HCT116 (cell line): ENCODE data around the gene RBM33. TPM values are rescaled to one million over a fixed set of nuclear protein-coding genes. Genes with fewer than 3 reads are reported as not detected.

ENCODE experiments used
- ATAC-seq: fragments of 200-7000 bp; cut with Tn5 transposase; 2 replicates; pipeline ENCODE4 v1.9.1; 2020; ENCODE audit warnings: mild to moderate bottlenecking, moderate library complexity
- BruUV-seq: library from RNA; stranded (reverse); fragments of 400-500 nt; replicated peaks from 2 replicates; lab custom pipeline; 2021; lab: Mats Ljungman, UMichigan
- CTCF ChIA-PET: fragments of 300-600 bp; sonication (Branson Sonifier 250); formaldehyde crosslinking; loops from one replicate; lab custom pipeline; 2021; ENCODE audit warnings: antibody characterized with exemption; lab: Charles Lee
- POLR2A ChIA-PET: fragments of 300-600, 350-600 bp; sonication (Branson Sonifier 250); formaldehyde crosslinking; loops from one replicate; lab custom pipeline; 2021; ENCODE audit warnings: antibody characterized with exemption; lab: Charles Lee
- RAD21 ChIA-PET, 2 experiments: fragments of 300-600 bp; sonication (Branson Sonifier 250); formaldehyde crosslinking; loops; one replicate each; lab custom pipeline; 2023; ENCODE audit warnings: low total read pairs in 2 of 2; ENCODE audit not compliant: uncharacterized antibody in 2 of 2, unreplicated experiment in 2 of 2, low non-redundant PET in 1 of 2; lab: Charles Lee
- DNase-seq: peaks from one replicate; pipeline ENCODE4 v3.0.0-alpha.2; 2010; ENCODE audit warnings: low read depth, low spot score
- H2AFZ ChIP-seq: fragments of 200-600 bp; shearing (Covaris generic), sonication (generic); 2 replicates; pipeline ENCODE4 v1.6.1; 2017; ENCODE audit warnings: low read depth, mixed run types, mixed read lengths, antibody characterized with exemption, low read length; ENCODE audit not compliant: poor library complexity, severe bottlenecking
- H3K27ac ChIP-seq: 2 replicates; pipeline ENCODE4 v1.5.1; 2012; ENCODE audit warnings: low read depth, low read length
- H3K27me3 ChIP-seq: fragments of 200-600 bp; sonication (generic); 2 replicates; pipeline ENCODE4 v1.6.1; 2016; ENCODE audit warnings: mixed run types, low read length, mixed read lengths; ENCODE audit not compliant: insufficient read depth
- H3K36me3 ChIP-seq, 2 experiments: fragments of 200-500 bp in 1 of 2; fragments of 200-600 bp in 1 of 2; sonication (Bioruptor generic) in 1 of 2; sonication (generic) in 1 of 2; 2 replicates each; pipeline versions ENCODE4 v1.5.1 to v1.6.1; 2014 to 2016; ENCODE audit warnings: low read length in 2 of 2, inconsistent platforms in 1 of 2, mixed read lengths in 1 of 2, mixed run types in 1 of 2; ENCODE audit not compliant: insufficient read depth in 2 of 2, control insufficient read depth in 1 of 2
- H3K4me1 ChIP-seq, 2 experiments: fragments of 200-600 bp in 1 of 2; sonication (generic) in 1 of 2; 2 replicates each; pipeline versions ENCODE4 v1.5.1 to v1.6.1; 2012 to 2017; ENCODE audit warnings: low read length in 2 of 2, inconsistent platforms in 1 of 2, mild to moderate bottlenecking in 1 of 2, mixed read lengths in 1 of 2, mixed run types in 1 of 2, moderate library complexity in 1 of 2; ENCODE audit not compliant: insufficient read depth in 2 of 2, control insufficient read depth in 1 of 2
- H3K4me2 ChIP-seq: fragments of 200-600 bp; sonication (generic); 2 replicates; pipeline ENCODE4 v1.6.1; 2017; ENCODE audit warnings: mixed run types, low read length, mixed read lengths
- H3K4me3 ChIP-seq, 2 experiments: fragments of 200-600 bp in 1 of 2; sonication (generic) in 1 of 2; replicated peaks in 1 of 2; 2 replicates each; pipeline ENCODE4 v1.5.1; 2011 to 2016; ENCODE audit warnings: low read length in 2 of 2, control low read depth in 1 of 2, low read depth in 1 of 2, mild to moderate bottlenecking in 1 of 2, mixed read lengths in 1 of 2, mixed run types in 1 of 2
- H3K79me2 ChIP-seq: fragments of 200-600 bp; sonication (generic); 2 replicates; pipeline ENCODE4 v1.6.1; 2017; ENCODE audit warnings: mild to moderate bottlenecking, mixed run types, low read length, moderate library complexity, mixed read lengths; ENCODE audit not compliant: insufficient read depth
- H3K9ac ChIP-seq: fragments of 200-600 bp; sonication (generic); 2 replicates; pipeline ENCODE4 v1.6.1; 2016; ENCODE audit warnings: low read length, mixed read lengths
- H3K9me2 ChIP-seq: fragments of 200-600 bp; sonication (generic), shearing (Covaris generic); 2 replicates; pipeline ENCODE4 v1.6.1; 2017; ENCODE audit warnings: mixed run types, mild to moderate bottlenecking, moderate library complexity; ENCODE audit not compliant: insufficient read depth
- H3K9me3 ChIP-seq, 2 experiments: fragments of 200-500 bp in 1 of 2; fragments of 200-600 bp in 1 of 2; sonication (Bioruptor generic) in 1 of 2; sonication (generic) in 1 of 2; 2 replicates each; pipeline ENCODE4 v1.6.1; 2014 to 2017; ENCODE audit warnings: low read length in 2 of 2, mixed read lengths in 2 of 2, inconsistent platforms in 1 of 2, low read depth in 1 of 2, mild to moderate bottlenecking in 1 of 2, mixed run types in 1 of 2, moderate library complexity in 1 of 2; ENCODE audit not compliant: control insufficient read depth in 1 of 2, insufficient read depth in 1 of 2
- H4K20me1 ChIP-seq: fragments of 200-600 bp; sonication (generic), shearing (Covaris generic); 2 replicates; pipeline ENCODE4 v1.6.1; 2017; ENCODE audit warnings: mixed run types, mild to moderate bottlenecking, moderate library complexity; ENCODE audit not compliant: insufficient read depth
- CBX3 ChIP-seq: IDR thresholded peaks from 2 replicates; pipeline ENCODE4 v1.6.1; 2012; ENCODE audit warnings: low read depth
- CEBPB ChIP-seq: IDR thresholded peaks from 2 replicates; pipeline ENCODE4 v1.6.1; 2012; ENCODE audit warnings: low read depth
- CTCF ChIP-seq, 3 experiments: fragments of 200-600 bp in 1 of 3; sonication (generic) in 1 of 3; IDR thresholded peaks in 2 of 3; conservative IDR thresholded peaks in 1 of 3; 2 replicates each; pipeline ENCODE4 v1.5.1; 2012 to 2017; ENCODE audit warnings: low read depth in 2 of 3, low read length in 2 of 3, antibody characterized with exemption in 1 of 3, borderline replicate concordance in 1 of 3, control low read depth in 1 of 3, mild to moderate bottlenecking in 1 of 3, mixed read lengths in 1 of 3, mixed run types in 1 of 3, moderate library complexity in 1 of 3; ENCODE audit not compliant: insufficient read depth in 1 of 3
- ELF1 ChIP-seq: IDR thresholded peaks from 2 replicates; pipeline ENCODE4 v1.6.1; 2012; ENCODE audit warnings: low read depth, borderline replicate concordance
- EZH2phosphoT487 ChIP-seq: fragments of 200-600 bp; IDR thresholded peaks from 2 replicates; pipeline ENCODE4 v1.6.1; 2018; ENCODE audit warnings: antibody characterized with exemption, borderline replicate concordance
- FOSL1 ChIP-seq: IDR thresholded peaks from 2 replicates; pipeline ENCODE4 v1.6.1; 2012; ENCODE audit warnings: low read depth
- JUND ChIP-seq: IDR thresholded peaks from 2 replicates; pipeline ENCODE4 v1.6.1; 2012
- POLR2A ChIP-seq: IDR thresholded peaks from 2 replicates; pipeline ENCODE4 v1.7.0; 2011; ENCODE audit warnings: borderline replicate concordance; ENCODE audit not compliant: insufficient read depth, insufficient read length; ENCODE audit errors: extremely low read depth
- POLR2AphosphoS5 ChIP-seq: IDR thresholded peaks from 2 replicates; pipeline ENCODE4 v1.6.1; 2011; ENCODE audit warnings: mild to moderate bottlenecking, low read depth, low read length, moderate library complexity
- RAD21 ChIP-seq: IDR thresholded peaks from 2 replicates; pipeline ENCODE4 v1.6.1; 2012; ENCODE audit warnings: low read depth, mild to moderate bottlenecking
- ZFX ChIP-seq: fragments of 450-650 bp; IDR thresholded peaks from 2 replicates; pipeline ENCODE4 v1.6.1; 2017
- ZNF274 ChIP-seq: fragments of 200-500 bp; sonication (Bioruptor generic); IDR thresholded peaks from 2 replicates; pipeline ENCODE4 v1.6.1; 2014; ENCODE audit warnings: mild to moderate bottlenecking, low read depth, low read length, inconsistent platforms
- intact Hi-C: fragments of 100-400 bp; cut with micrococcal nuclease; formaldehyde crosslinking; loops from 2 replicates; pipeline ENCODE4 v1.10.0; 2022
- total RNA-seq: library from RNA; stranded (reverse); gene quantifications from one replicate; pipeline ENCODE4 v1.2.1, GENCODE V29; 2021; ENCODE audit not compliant: unreplicated experiment

Gene RBM33
- total RNA-seq, 1 experiment from 2014 or later, result 64.3 TPM

- ChIA-PET CTCF (no interaction called here), POLR2A (no interaction called here), RAD21 (no interaction called here)
- H3K9ac ChIP-seq, result no peak overlapping the region
- H3K9me2 ChIP-seq, result no peaks in the 10 kb centered on the region
- intact Hi-C loops, result no loop called here
- no peaks in the 10 kb centered on the region; a peak in 1 of 4 replicates for H3K36me3 ChIP-seq
- H3K4me1 ChIP-seq, result peaks cover 5 to 25% of the 10 kb centered on the region in 2 experiments; a peak in 3 of 4 replicates
- no peak overlapping the region for H3K4me2 ChIP-seq
- H4K20me1 ChIP-seq, result peaks cover 32% of the 10 kb centered on the region
- no peak overlapping the region for H3K27ac ChIP-seq
- no TSS peak for BruUV-seq
- DNase-seq (no peak), ATAC-seq (no peak)
- no peaks in the 10 kb centered on the region for H3K9me3 ChIP-seq
- no peaks in the 10 kb centered on the region for H3K27me3 ChIP-seq
- TF ChIP-seq ZNF274 (no peak), POLR2A (no peak), RAD21 (no peak)
- TF ChIP-seq, all 23 proteins: peak for 0
- Histone ChIP-seq H3K4me3 (no peak overlapping the region), H3K79me2 (peaks cover 100% of the 10 kb centered on the region), H2AFZ (no peak overlapping the region)
These were observed 18.0 kb downstream of the RBM33 start for GRCh38 chr7:155662343-155663043.

DNA sequence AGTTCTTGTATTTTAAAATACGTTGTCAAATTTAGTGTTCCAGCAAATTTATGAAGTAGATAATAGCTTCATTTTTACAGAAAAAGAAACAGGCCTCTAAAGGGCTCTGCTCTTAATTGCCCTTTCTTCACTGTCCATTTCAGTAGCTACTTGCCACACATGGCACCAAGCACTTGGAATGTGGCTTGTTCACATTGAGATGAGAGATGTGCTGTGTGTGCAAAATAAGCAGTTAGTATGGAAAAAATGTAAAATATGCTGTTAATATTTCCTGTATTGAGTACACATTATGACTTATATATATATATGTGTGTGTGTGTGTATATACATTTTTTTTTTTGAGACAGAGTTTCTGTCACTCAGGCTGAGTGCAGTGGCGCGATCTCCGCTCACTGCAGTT lies 19.5 kb downstream of the RBM33 start:
- DNase-seq (no peak), ATAC-seq (no peak)
- Histone ChIP-seq H3K4me1 (peaks cover 5 to 25% of the 10 kb centered on the region in 2 experiments; a peak in 3 of 4 replicates), H3K4me2 (no peak overlapping the region), H2AFZ (no peak overlapping the region), H3K27ac (no peak overlapping the region), H3K4me3 (no peak overlapping the region), H3K9me2 (no peaks in the 10 kb centered on the region), H3K27me3 (no peaks in the 10 kb centered on the region), H3K9me3 (no peaks in the 10 kb centered on the region), H3K79me2 (peaks cover 100% of the 10 kb centered on the region), H3K36me3 (no peaks in the 10 kb centered on the region; a peak in 1 of 4 replicates), H4K20me1 (peaks cover 26% of the 10 kb centered on the region), H3K9ac (no peak overlapping the region)
- RAD21 ChIA-PET, result no interaction called here
- CTCF ChIA-PET, result no interaction called here
- intact Hi-C loops, result no loop called here
- BruUV-seq, result no TSS peak
- POLR2A ChIA-PET, result no interaction called here
- TF ChIP-seq FOSL1 (no peak), CEBPB (no peak), EZH2phosphoT487 (no peak), POLR2A (no peak), ELF1 (no peak), JUND (no peak), CTCF (IDR thresholded peaks at IDR 0.05 in 2 of 3, conservative IDR thresholded peaks at IDR 0.05 in 1 of 3; ENCODE audit: borderline replicate concordance in 1 of 3, insufficient read depth in 1 of 3, low read depth in 2 of 3, low read length in 2 of 3) (no peak), CBX3 (no peak), ZFX (no peak), POLR2AphosphoS5 (no peak)
